Gastroesophageal sphincter (tissue), 4 donors: ENCODE data around the gene PARK7. TPM values are rescaled to one million over a fixed set of nuclear protein-coding genes. Genes with fewer than 3 reads are reported as not detected.

Experiments
- ATAC-seq: fragments of 150-250 bp; one replicate; pipeline ENCODE4 v1.9.1; 2016; ENCODE audit warnings: mild to moderate bottlenecking, moderate library complexity
- H3K27ac ChIP-seq, 4 donors: fragments of 200-600 bp; sonication (generic) in 3 of 4; 1 replicate in 3 of 4; 2 replicates in 1 of 4; pipeline ENCODE4 v1.5.1; 2016 to 2019
- H3K27me3 ChIP-seq: fragments of 200-600 bp; sonication (generic); one replicate; pipeline ENCODE4 v1.5.1; 2019
- H3K36me3 ChIP-seq, 2 donors: fragments of 200-600 bp; sonication (generic); one replicate each; pipeline ENCODE4 v1.5.1; 2019; ENCODE audit warnings: control low read depth in 1 of 2
- H3K4me1 ChIP-seq, 3 donors: fragments of 200-600 bp; sonication (generic); 1 replicate in 2 of 3; 2 replicates in 1 of 3; pipeline ENCODE4 v1.5.1; 2016 to 2019; ENCODE audit warnings: control low read depth in 2 of 3
- H3K4me3 ChIP-seq, 2 donors: fragments of 200-600 bp; sonication (generic); one replicate each; pipeline ENCODE4 v1.5.1; 2019; ENCODE audit warnings: mild to moderate bottlenecking in 1 of 2, moderate library complexity in 1 of 2
- H3K9me3 ChIP-seq, 3 donors: fragments of 200-600 bp; sonication (generic); one replicate each; pipeline ENCODE4 v1.5.1; 2017 to 2019; ENCODE audit warnings: control low read depth in 2 of 3
- EP300 ChIP-seq: sonication (generic); formaldehyde crosslinking; IDR thresholded peaks from one replicate; pipeline ENCODE4 v1.6.1; 2017; ENCODE audit warnings: antibody characterized with exemption, mild to moderate bottlenecking
- POLR2A ChIP-seq, 2 donors: fragments of 450-650 bp; IDR thresholded peaks; one replicate each; pipeline ENCODE4 v1.6.1; 2017; ENCODE audit warnings: antibody characterized with exemption in 2 of 2, mild to moderate bottlenecking in 2 of 2, moderate library complexity in 1 of 2
- POLR2AphosphoS5 ChIP-seq: sonication (generic); formaldehyde crosslinking; IDR thresholded peaks from one replicate; pipeline ENCODE4 v1.6.1; 2017; ENCODE audit warnings: antibody characterized with exemption
- WGBS, 2 donors: methylation state at CpG; one replicate each; pipeline ENCODE4 v1.1.5; 2018; ENCODE audit warnings: low coverage in 1 of 2; 5-methylcytosine and 5-hydroxymethylcytosine counted together
- total RNA-seq, 4 donors: library from RNA; depleted of rRNA; stranded (reverse); fragments of >200 nt; gene quantifications; one replicate each; pipeline ENCODE4 v1.1.0, GENCODE V29; 2016
- TF ChIP-seq, protein P1 (sequence below), 4 experiments: fragments of 200-600 bp in 2 of 4; fragments of 450-650 bp in 2 of 4; sonication (generic) in 1 of 4; IDR thresholded peaks; one replicate each; pipeline ENCODE4 v1.5.1; 2017 to 2019; ENCODE audit warnings: antibody characterized with exemption in 4 of 4, mild to moderate bottlenecking in 2 of 4, moderate library complexity in 2 of 4

Gene PARK7
- total RNA-seq, 4 donors from 2014 or later = 208 to 250 (median 224) TPM

DNA sequence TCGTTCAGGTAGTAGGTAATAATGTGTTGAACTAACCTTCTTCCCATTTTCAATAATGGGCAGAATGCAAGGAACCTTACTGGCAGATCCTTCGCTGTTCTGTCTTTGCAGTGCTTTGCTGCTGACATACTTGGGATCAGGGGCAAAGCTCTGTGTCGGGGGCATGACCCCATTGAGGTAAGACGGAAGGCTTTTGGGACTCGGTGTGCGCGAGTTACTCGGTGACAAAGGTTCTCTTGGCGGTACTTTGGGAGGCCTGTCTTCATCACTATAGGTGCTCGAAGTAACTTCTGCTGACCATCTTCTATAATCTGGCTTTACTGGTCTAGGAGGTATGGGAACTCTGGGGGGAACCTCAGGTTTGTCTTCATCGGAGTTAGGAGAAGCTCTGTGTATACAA lies 51.9 kb downstream of the PARK7 start:
- Histone ChIP-seq H3K4me3 (no peak overlapping the region), H3K27ac (peak overlapping the region in 3 of 4 donors; percentile 76 to 98 (median 96)), H3K36me3 (peaks cover 27 to 70% of the 10 kb centered on the region in 2 donors), H3K9me3 (no peaks in the 10 kb centered on the region), H3K27me3 (no peaks in the 10 kb centered on the region), H3K4me1 (peaks cover 30 to 84% (median 31%) of the 10 kb centered on the region in 3 donors)
- 83 to 89% methylated on average over 9 to 11 of the region's 11 CpGs for WGBS, 2 donors
- TF ChIP-seq, protein P1, sequence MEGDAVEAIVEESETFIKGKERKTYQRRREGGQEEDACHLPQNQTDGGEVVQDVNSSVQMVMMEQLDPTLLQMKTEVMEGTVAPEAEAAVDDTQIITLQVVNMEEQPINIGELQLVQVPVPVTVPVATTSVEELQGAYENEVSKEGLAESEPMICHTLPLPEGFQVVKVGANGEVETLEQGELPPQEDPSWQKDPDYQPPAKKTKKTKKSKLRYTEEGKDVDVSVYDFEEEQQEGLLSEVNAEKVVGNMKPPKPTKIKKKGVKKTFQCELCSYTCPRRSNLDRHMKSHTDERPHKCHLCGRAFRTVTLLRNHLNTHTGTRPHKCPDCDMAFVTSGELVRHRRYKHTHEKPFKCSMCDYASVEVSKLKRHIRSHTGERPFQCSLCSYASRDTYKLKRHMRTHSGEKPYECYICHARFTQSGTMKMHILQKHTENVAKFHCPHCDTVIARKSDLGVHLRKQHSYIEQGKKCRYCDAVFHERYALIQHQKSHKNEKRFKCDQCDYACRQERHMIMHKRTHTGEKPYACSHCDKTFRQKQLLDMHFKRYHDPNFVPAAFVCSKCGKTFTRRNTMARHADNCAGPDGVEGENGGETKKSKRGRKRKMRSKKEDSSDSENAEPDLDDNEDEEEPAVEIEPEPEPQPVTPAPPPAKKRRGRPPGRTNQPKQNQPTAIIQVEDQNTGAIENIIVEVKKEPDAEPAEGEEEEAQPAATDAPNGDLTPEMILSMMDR (IDR thresholded peaks at IDR 0.05) = no peak
- no peak for TF ChIP-seq EP300
- TF ChIP-seq POLR2A (IDR thresholded peaks at IDR 0.05) = no peak
- no peak for TF ChIP-seq POLR2AphosphoS5
- ATAC-seq = no peak

- no peaks in the 10 kb centered on the region for H3K27me3 ChIP-seq
- 39 to 65% methylated on average over 3 to 4 of the region's 6 CpGs for WGBS, 2 donors
- H3K4me1 ChIP-seq = peaks cover 31 to 84% (median 32%) of the 10 kb centered on the region in 3 donors
- H3K36me3 ChIP-seq = peaks cover 27 to 66% of the 10 kb centered on the region in 2 donors
- TF ChIP-seq POLR2A (IDR thresholded peaks at IDR 0.05) (no peak), EP300 (no peak), POLR2AphosphoS5 (no peak)
- TF ChIP-seq, protein P1 (IDR thresholded peaks at IDR 0.05) = no peak
- no peak overlapping the region for H3K4me3 ChIP-seq
- H3K9me3 ChIP-seq = no peaks in the 10 kb centered on the region
- peak overlapping the region; percentile 2 to 98 (median 86) for H3K27ac ChIP-seq
- ATAC-seq = no peak
Measured at GRCh38 chr1:8013800-8014199, 52.3 kb downstream of the PARK7 start.

DNA sequence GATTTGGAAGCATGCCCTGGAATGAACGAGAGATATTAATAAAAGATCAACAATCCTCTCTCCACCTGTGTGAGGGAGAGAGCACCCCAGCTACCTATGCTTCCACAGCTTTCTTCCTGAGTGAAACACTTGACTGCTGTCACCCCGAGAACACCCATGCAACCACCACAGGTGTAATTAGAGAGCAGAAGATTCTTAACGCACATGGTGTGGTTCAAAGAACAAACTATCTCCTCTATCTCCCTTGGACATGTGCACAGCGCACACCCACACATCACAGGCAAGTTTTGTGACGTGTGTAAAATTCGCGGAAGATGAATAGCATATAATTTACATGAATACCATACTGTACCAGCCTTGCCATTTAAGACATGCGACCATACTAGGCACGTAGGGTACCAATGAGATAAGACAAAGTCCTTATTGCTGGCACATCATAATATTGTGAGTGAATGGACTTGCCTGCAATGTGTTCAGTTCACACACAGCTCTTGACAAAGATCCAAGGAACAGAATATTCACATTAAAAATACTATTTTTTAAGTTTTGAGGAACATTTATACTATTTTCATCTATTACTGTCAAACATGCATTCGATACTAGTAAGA lies 53.0 kb downstream of the PARK7 start:
- peaks cover 27 to 59% of the 10 kb centered on the region in 2 donors for H3K36me3 ChIP-seq
- H3K9me3 ChIP-seq = no peaks in the 10 kb centered on the region
- peak; percentile 32 for TF ChIP-seq POLR2AphosphoS5
- no peak for TF ChIP-seq POLR2A (IDR thresholded peaks at IDR 0.05)
- H3K27ac ChIP-seq = peak overlapping the region; percentile 2 to 98 (median 86)
- ATAC-seq = no peak
- 55 to 61% methylated on average over 10 of the region's 10 CpGs for WGBS, 2 donors
- no peak overlapping the region for H3K4me3 ChIP-seq
- H3K27me3 ChIP-seq = no peaks in the 10 kb centered on the region
- H3K4me1 ChIP-seq = peaks cover 31 to 86% (median 38%) of the 10 kb centered on the region in 3 donors

GRCh38 chr1:8015036-8015808 lies 53.7 kb downstream of the PARK7 start:
- Histone ChIP-seq H3K36me3 (peaks cover 27 to 52% of the 10 kb centered on the region in 2 donors), H3K4me1 (peaks cover 31 to 89% (median 42%) of the 10 kb centered on the region in 3 donors), H3K27me3 (no peaks in the 10 kb centered on the region), H3K27ac (peak overlapping the region; percentile 53 to 98 (median 86)), H3K9me3 (no peaks in the 10 kb centered on the region), H3K4me3 (peak overlapping the region; percentile 3 to 12)
- 20 to 22% methylated on average over 8 of the region's 8 CpGs for WGBS, 2 donors
- TF ChIP-seq, protein P1 (IDR thresholded peaks at IDR 0.05) = peak; percentile 32 to 77 (median 70)
- TF ChIP-seq POLR2A (IDR thresholded peaks at IDR 0.05) = no peak
- TF ChIP-seq EP300 = no peak
- TF ChIP-seq POLR2AphosphoS5 = peak; percentile 64
- ATAC-seq = peak; percentile 14

- peak; percentile 36 for TF ChIP-seq POLR2AphosphoS5
- TF ChIP-seq EP300 = no peak
- TF ChIP-seq, protein P1 (IDR thresholded peaks at IDR 0.05) = peak in 1 of 4 experiments; percentile 12
- peak in 1 of 2 donors; percentile 18 for TF ChIP-seq POLR2A (IDR thresholded peaks at IDR 0.05)
- peak overlapping the region; percentile 59 to 98 (median 86) for H3K27ac ChIP-seq
Measured at GRCh38 chr1:8015809-8016165, 54.3 kb downstream of the PARK7 start.

More at GRCh38 chr1:8015809-8016165, 54.3 kb downstream of the PARK7 start:
- peak; percentile 52 for ATAC-seq
- H3K27me3 ChIP-seq = no peaks in the 10 kb centered on the region
- H3K9me3 ChIP-seq = no peaks in the 10 kb centered on the region
- WGBS, 2 donors = 17 to 20% methylated on average over 2 of the region's 2 CpGs
- peaks cover 27 to 46% of the 10 kb centered on the region in 2 donors for H3K36me3 ChIP-seq
- peaks cover 31 to 95% (median 42%) of the 10 kb centered on the region in 3 donors for H3K4me1 ChIP-seq
- H3K4me3 ChIP-seq = peak overlapping the region; percentile 3 to 12
